H9 (cell line): ENCODE results near the gene GPR157. TPM values are rescaled to one million over a fixed set of nuclear protein-coding genes. Genes with fewer than 3 reads are reported as not detected.

Source experiments
- DNase-seq: peaks from one replicate; pipeline ENCODE4 v3.0.0-alpha.2; 2017
- H2AFZ ChIP-seq: one replicate; pipeline ENCODE4 v1.6.1; 2013; ENCODE audit warnings: mild to moderate bottlenecking, low read length, control low read depth, moderate library complexity
- H2AK5ac ChIP-seq: 2 replicates; pipeline ENCODE4 v1.6.1; 2013; ENCODE audit warnings: low read length, control low read depth, mixed read lengths; ENCODE audit not compliant: insufficient read length
- H2BK120ac ChIP-seq: one replicate; pipeline ENCODE4 v1.6.1; 2013; ENCODE audit warnings: low read depth, mild to moderate bottlenecking, low read length, control low read depth, inconsistent platforms; ENCODE audit not compliant: poor library complexity, severe bottlenecking
- H2BK12ac ChIP-seq: 2 replicates; pipeline ENCODE4 v1.6.1; 2013; ENCODE audit warnings: low read length, control low read depth, mixed read lengths, low read depth; ENCODE audit not compliant: insufficient read length
- H2BK15ac ChIP-seq: 2 replicates; pipeline ENCODE4 v1.6.1; 2013; ENCODE audit warnings: low read depth, low read length, control low read depth
- H2BK20ac ChIP-seq: one replicate; pipeline ENCODE4 v1.6.1; 2013; ENCODE audit warnings: low read depth, mild to moderate bottlenecking, low read length, control low read depth, inconsistent platforms; ENCODE audit not compliant: poor library complexity, severe bottlenecking
- H2BK5ac ChIP-seq: 2 replicates; pipeline ENCODE4 v1.6.1; 2013; ENCODE audit warnings: low read length, control low read depth, mixed read lengths; ENCODE audit not compliant: insufficient read length
- H3K14ac ChIP-seq: 2 replicates; pipeline ENCODE4 v1.6.1; 2013; ENCODE audit warnings: low read length, control low read depth; ENCODE audit not compliant: insufficient read depth
- H3K18ac ChIP-seq: 2 replicates; pipeline ENCODE4 v1.6.1; 2013; ENCODE audit warnings: low read depth, mild to moderate bottlenecking, mixed read lengths, low read length, control low read depth; ENCODE audit not compliant: insufficient read length
- H3K23ac ChIP-seq: 2 replicates; pipeline ENCODE4 v1.6.1; 2013; ENCODE audit warnings: low read length, control low read depth, mixed read lengths, low read depth; ENCODE audit not compliant: insufficient read length
- H3K23me2 ChIP-seq: 2 replicates; pipeline ENCODE4 v1.6.1; 2013; ENCODE audit warnings: low read depth, mild to moderate bottlenecking, mixed read lengths, low read length, control low read depth; ENCODE audit not compliant: insufficient read length, poor library complexity, severe bottlenecking
- H3K27ac ChIP-seq: 2 replicates; pipeline ENCODE4 v1.5.1; 2013; ENCODE audit warnings: low read length, control low read depth, mixed read lengths, low read depth; ENCODE audit not compliant: insufficient read length
- H3K27me3 ChIP-seq: 2 replicates; pipeline ENCODE4 v1.6.1; 2013; ENCODE audit warnings: low read length, control low read depth, inconsistent platforms; ENCODE audit not compliant: insufficient read depth
- H3K4ac ChIP-seq: 2 replicates; pipeline ENCODE4 v1.6.1; 2013; ENCODE audit warnings: low read depth, mild to moderate bottlenecking, control low read depth, inconsistent platforms, low read length, moderate library complexity
- H3K4me1 ChIP-seq: 2 replicates; pipeline ENCODE4 v1.6.1; 2013; ENCODE audit warnings: low read length, control low read depth, inconsistent platforms; ENCODE audit not compliant: insufficient read depth
- H3K4me2 ChIP-seq: 2 replicates; pipeline ENCODE4 v1.6.1; 2013; ENCODE audit warnings: low read length, control low read depth, mixed read lengths; ENCODE audit not compliant: insufficient read length, insufficient read depth
- H3K56ac ChIP-seq: 2 replicates; pipeline ENCODE4 v1.6.1; 2013; ENCODE audit warnings: low read depth, mild to moderate bottlenecking, mixed read lengths, low read length, control low read depth; ENCODE audit not compliant: insufficient read length
- H3K79me1 ChIP-seq: 2 replicates; pipeline ENCODE4 v1.6.1; 2013; ENCODE audit warnings: low read depth, mild to moderate bottlenecking, moderate library complexity, low read length, control low read depth, inconsistent platforms; ENCODE audit not compliant: insufficient read depth, poor library complexity, severe bottlenecking
- H3K79me2 ChIP-seq: 2 replicates; pipeline ENCODE4 v1.6.1; 2013; ENCODE audit warnings: low read length, control low read depth, inconsistent platforms; ENCODE audit not compliant: insufficient read depth
- H3K9ac ChIP-seq: 2 replicates; pipeline ENCODE4 v1.6.1; 2013; ENCODE audit warnings: low read length, control low read depth, mixed read lengths; ENCODE audit not compliant: insufficient read length; ENCODE audit errors: extremely low read depth
- H3K9me3 ChIP-seq: one replicate; pipeline ENCODE4 v1.6.1; 2013; ENCODE audit warnings: low read depth, low read length, inconsistent platforms; ENCODE audit not compliant: control insufficient read depth
- H3T11ph ChIP-seq: one replicate; pipeline ENCODE4 v1.6.1; 2013; ENCODE audit warnings: mild to moderate bottlenecking, low read length, control low read depth, inconsistent platforms
- H4K20me1 ChIP-seq: one replicate; pipeline ENCODE4 v1.6.1; 2013; ENCODE audit not compliant: control insufficient read depth, insufficient read length, insufficient read depth
- H4K5ac ChIP-seq: 2 replicates; pipeline ENCODE4 v1.6.1; 2013; ENCODE audit warnings: low read depth, mild to moderate bottlenecking, mixed read lengths, low read length, control low read depth; ENCODE audit not compliant: insufficient read length
- H4K8ac ChIP-seq: replicated peaks from 2 replicates; pipeline ENCODE4 v1.6.1; 2013; ENCODE audit warnings: low read length, control low read depth, mixed read lengths, low read depth; ENCODE audit not compliant: insufficient read length
- H4K91ac ChIP-seq: 2 replicates; pipeline ENCODE4 v1.6.1; 2013; ENCODE audit warnings: low read depth, mild to moderate bottlenecking, moderate library complexity, mixed read lengths, low read length, control low read depth; ENCODE audit not compliant: insufficient read length
- H3K27ac Mint-ChIP-seq, 3 experiments: 2 replicates in 2 of 3; 3 replicates in 1 of 3; pipeline ENCODE4 v1.8.0; 2020 to 2021; ENCODE audit warnings: mixed read lengths in 3 of 3, mild to moderate bottlenecking in 1 of 3, moderate library complexity in 1 of 3
- H3K27me3 Mint-ChIP-seq: 2 replicates; pipeline ENCODE4 v1.8.0; 2021; ENCODE audit warnings: low read depth, mild to moderate bottlenecking, moderate library complexity, mixed read lengths
- H3K36me3 Mint-ChIP-seq, 3 experiments: 2 replicates in 2 of 3; 3 replicates in 1 of 3; pipeline ENCODE4 v1.8.0; 2020 to 2021; ENCODE audit warnings: low read depth in 3 of 3, mixed read lengths in 3 of 3; ENCODE audit not compliant: insufficient read depth in 1 of 3
- H3K4me1 Mint-ChIP-seq, 2 experiments: 2 replicates each; pipeline ENCODE4 v1.8.0; 2020; ENCODE audit warnings: mixed read lengths in 2 of 2
- H3K4me3 Mint-ChIP-seq, 2 experiments: 2 replicates in 1 of 2; 3 replicates in 1 of 2; pipeline ENCODE4 v1.8.0; 2020 to 2021; ENCODE audit warnings: mild to moderate bottlenecking in 2 of 2, mixed read lengths in 2 of 2, moderate library complexity in 1 of 2
- H3K9me3 Mint-ChIP-seq, 2 experiments: 2 replicates in 1 of 2; 3 replicates in 1 of 2; pipeline ENCODE4 v1.8.0; 2020; ENCODE audit warnings: mild to moderate bottlenecking in 2 of 2, mixed read lengths in 2 of 2, moderate library complexity in 1 of 2
- CTCF ChIP-seq: fragments of 200-600 bp; sonication (generic); conservative IDR thresholded peaks from 3 replicates; pipeline ENCODE4 v1.8.0; 2021; ENCODE audit warnings: antibody characterized with exemption, mild to moderate bottlenecking
- WGBS: extraction: QIAGEN DNeasy Blood & Tissue Kit; methylation state at CpG from one replicate; pipeline ENCODE4 v1.1.7; 2013; ENCODE audit warnings: missing lambda C conversion rate, low lambda C conversion rate, mixed read lengths; ENCODE audit not compliant: insufficient read length; ENCODE audit errors: extremely low coverage; 5-methylcytosine and 5-hydroxymethylcytosine counted together
- total RNA-seq: library from RNA; stranded (reverse); gene quantifications from 2 replicates; pipeline ENCODE4 v1.2.1, GENCODE V29; 2021

The GPR157 gene
- total RNA-seq, 1 experiment from 2014 or later, result 3.8 TPM

DNA sequence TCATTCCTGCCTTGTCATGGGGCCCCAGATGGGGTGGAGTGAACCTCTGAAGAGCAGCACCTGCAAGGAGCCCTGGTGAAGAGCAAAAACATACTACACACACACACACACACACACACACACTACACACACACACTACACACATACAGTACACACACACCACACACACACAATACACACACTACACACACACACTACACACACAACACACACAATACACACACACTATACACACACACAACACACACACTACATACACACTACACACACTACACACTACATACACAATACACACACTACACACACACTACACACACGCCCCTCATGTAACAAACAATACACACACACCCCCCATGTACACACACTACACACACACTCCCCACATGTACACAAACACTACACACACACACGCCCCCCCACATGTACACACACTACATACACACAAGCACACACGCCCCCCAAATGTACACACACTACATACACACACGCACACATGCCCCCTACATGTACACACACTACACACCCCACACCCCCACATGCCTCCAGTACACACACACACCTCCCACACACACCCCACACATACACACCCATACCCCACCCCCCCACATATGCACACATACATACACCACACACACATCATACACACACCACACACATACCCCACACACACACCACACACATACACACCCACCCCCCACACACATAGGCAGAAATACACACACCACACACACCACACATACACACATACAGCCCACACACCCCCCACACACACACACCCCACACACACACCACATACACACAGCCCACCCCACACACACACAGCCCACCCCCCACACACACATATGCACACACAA is 68.8 kb downstream of the GPR157 start:
- H3K23me2 ChIP-seq, result no peaks in the 10 kb centered on the region
- peaks cover 12 to 18% of the 10 kb centered on the region in 2 experiments for H3K4me1 Mint-ChIP-seq
- no peak overlapping the region for H3K9ac ChIP-seq
- no peak overlapping the region for H2BK12ac ChIP-seq
- H3K27ac ChIP-seq, result no peak overlapping the region
- H2BK15ac ChIP-seq, result no peak overlapping the region
- H4K91ac ChIP-seq, result no peak overlapping the region
- H3K4ac ChIP-seq, result no peak overlapping the region
- no peaks in the 10 kb centered on the region for H3K4me1 ChIP-seq
- no peaks in the 10 kb centered on the region for H3K36me3 Mint-ChIP-seq
- no peak overlapping the region for H2BK20ac ChIP-seq
- no peak for DNase-seq
- H2BK5ac ChIP-seq, result no peak overlapping the region
- no peak overlapping the region for H3K14ac ChIP-seq
- no peak overlapping the region for H2AK5ac ChIP-seq
- H3K56ac ChIP-seq, result no peak overlapping the region
- H3K4me3 Mint-ChIP-seq, result no peak overlapping the region
- H4K8ac ChIP-seq, result no peak overlapping the region
- no peaks in the 10 kb centered on the region for H3K79me2 ChIP-seq
- WGBS, result 100% methylated on average over 1 of the region's 4 CpGs
- H3K27me3 ChIP-seq, result no peaks in the 10 kb centered on the region; the same call in 1 of the 2 replicates
- H4K20me1 ChIP-seq, result no peaks in the 10 kb centered on the region
- no peaks in the 10 kb centered on the region for H3K9me3 ChIP-seq
- H4K5ac ChIP-seq, result no peak overlapping the region
- H3K79me1 ChIP-seq, result no peaks in the 10 kb centered on the region
- H2AFZ ChIP-seq, result no peak overlapping the region
- no peak overlapping the region for H3T11ph ChIP-seq
- TF ChIP-seq CTCF, result no peak
- H3K4me2 ChIP-seq, result no peak overlapping the region
- no peaks in the 10 kb centered on the region; a peak in 1 of 5 replicates for H3K9me3 Mint-ChIP-seq
- peak overlapping the region; percentile 3 for H3K18ac ChIP-seq
- no peak overlapping the region for H3K23ac ChIP-seq
- no peak overlapping the region; a peak in 1 of 7 replicates for H3K27ac Mint-ChIP-seq
- no peak overlapping the region for H2BK120ac ChIP-seq
- H3K27me3 Mint-ChIP-seq, result no peaks in the 10 kb centered on the region
